NCI-H82 (cell line): ENCODE data around the gene CTTN.

Experiments used
- DNase-seq: peaks from one replicate; lab custom pipeline; 2025; lab: John Stamatoyannopoulos, UW

CTTN gene

GRCh38 chr11:70409871-70410270, 11.5 kb downstream of the CTTN start:
- no peak for DNase-seq

GRCh38 chr11:70410276-70411205, 12.2 kb downstream of the CTTN start:
- no peak for DNase-seq

- no peak for DNase-seq
Measured at GRCh38 chr11:70411713-70412452, 13.6 kb downstream of the CTTN start.

GRCh38 chr11:70413151-70413550, 14.8 kb downstream of the CTTN start:
- DNase-seq = no peak

GRCh38 chr11:70414341-70415100, 16.2 kb downstream of the CTTN start:
- no peak for DNase-seq

GRCh38 chr11:70415191-70415590, 16.9 kb downstream of the CTTN start:
- DNase-seq = no peak

GRCh38 chr11:70415642-70416395, 17.5 kb downstream of the CTTN start:
- DNase-seq = no peak

GRCh38 chr11:70416881-70417280, 18.6 kb downstream of the CTTN start:
- DNase-seq = no peak

- DNase-seq = no peak
Measured at GRCh38 chr11:70418130-70418529, 19.8 kb downstream of the CTTN start.

GRCh38 chr11:70419307-70420007, 21.1 kb downstream of the CTTN start:
- no peak for DNase-seq

GRCh38 chr11:70420008-70420464, 21.7 kb downstream of the CTTN start:
- no peak for DNase-seq

GRCh38 chr11:70420496-70420895, 22.2 kb downstream of the CTTN start:
- no peak for DNase-seq

GRCh38 chr11:70421123-70421522, 22.8 kb downstream of the CTTN start:
- DNase-seq = no peak

GRCh38 chr11:70422692-70423522, 24.6 kb downstream of the CTTN start:
- no peak for DNase-seq

- DNase-seq = no peak
Measured at GRCh38 chr11:70423523-70424505, 25.5 kb downstream of the CTTN start.

- no peak for DNase-seq
Measured at GRCh38 chr11:70424765-70425344, 26.5 kb downstream of the CTTN start.

- no peak for DNase-seq
Measured at GRCh38 chr11:70427436-70427835, 29.1 kb downstream of the CTTN start.

- no peak for DNase-seq
Measured at GRCh38 chr11:70428701-70429427, 30.5 kb downstream of the CTTN start.
